HepG2 (cell line): ENCODE measurements around the gene STK11. TPM values are rescaled to one million over a fixed set of nuclear protein-coding genes. Genes with fewer than 3 reads are reported as not detected.

Source experiments
- AFF4 ChIP-seq: sonication (generic); formaldehyde crosslinking; IDR thresholded peaks from 2 replicates; pipeline ENCODE4 v1.4.0; 2020; ENCODE audit warnings: missing genetic modification reagents
- CEBPG ChIP-seq: IDR thresholded peaks from 2 replicates; pipeline ENCODE4 v1.6.1; 2016
- KLF6 ChIP-seq: IDR thresholded peaks from 2 replicates; pipeline ENCODE4 v1.8.0; 2016; ENCODE audit warnings: missing biosample characterization, missing genetic modification reagents
- MIER3 ChIP-seq: IDR thresholded peaks from 2 replicates; pipeline ENCODE4 v1.6.1; 2016; ENCODE audit warnings: missing compliant biosample characterization, borderline replicate concordance
- PBX2 ChIP-seq: IDR thresholded peaks from 2 replicates; pipeline ENCODE4 v1.6.1; 2016; ENCODE audit warnings: control low read depth
- SMC3 ChIP-seq: IDR thresholded peaks from 2 replicates; pipeline ENCODE4 v1.6.1; 2011; ENCODE audit warnings: low read length, improper control_type of control experiment
- SOX13 ChIP-seq, 3 experiments: fragments of 450-650 bp in 1 of 3; sonication (generic) in 1 of 3; formaldehyde crosslinking in 1 of 3; IDR thresholded peaks in 2 of 3; conservative IDR thresholded peaks in 1 of 3; 2 replicates each; pipeline versions ENCODE4 v1.5.0 to v1.6.1; 2016 to 2020; ENCODE audit warnings: antibody characterized with exemption in 1 of 3, mild to moderate bottlenecking in 1 of 3, missing compliant biosample characterization in 1 of 3, missing genetic modification reagents in 1 of 3, moderate library complexity in 1 of 3
- TOPORS ChIP-seq: sonication (generic); formaldehyde crosslinking; IDR thresholded peaks from 2 replicates; pipeline ENCODE4 v1.8.0; 2023; ENCODE audit warnings: mild to moderate bottlenecking, missing genetic modification reagents
- ZC3H4 ChIP-seq: sonication (generic); formaldehyde crosslinking; IDR thresholded peaks from 2 replicates; pipeline ENCODE4 v1.4.0; 2020; ENCODE audit warnings: missing genetic modification reagents, borderline replicate concordance
- ZHX2 ChIP-seq, 2 experiments: sonication (generic) in 1 of 2; formaldehyde crosslinking in 1 of 2; IDR thresholded peaks; 2 replicates each; pipeline versions ENCODE4 v1.6.1 to v1.9.0; 2014 to 2022; ENCODE audit warnings: antibody characterized with exemption in 1 of 2, borderline replicate concordance in 1 of 2, inconsistent platforms in 1 of 2, low read depth in 1 of 2, missing genetic modification reagents in 1 of 2
- ZNF251 ChIP-seq: sonication (generic); formaldehyde crosslinking; IDR thresholded peaks from 2 replicates; pipeline ENCODE4 v1.9.0; 2021; ENCODE audit warnings: mild to moderate bottlenecking, missing genetic modification reagents
- ZNF275 ChIP-seq: sonication (generic); formaldehyde crosslinking; IDR thresholded peaks from 2 replicates; pipeline ENCODE4 v1.8.0; 2022; ENCODE audit warnings: missing genetic modification reagents, mild to moderate bottlenecking, inconsistent platforms, borderline replicate concordance
- ZNF292 ChIP-seq: sonication (generic); formaldehyde crosslinking; IDR thresholded peaks from 2 replicates; pipeline ENCODE4 v1.8.1; 2022; ENCODE audit warnings: mild to moderate bottlenecking, low read depth, missing genetic modification reagents, borderline replicate concordance
- ZNF549 ChIP-seq: sonication (generic); formaldehyde crosslinking; IDR thresholded peaks from 2 replicates; pipeline ENCODE4 v1.5.0; 2020; ENCODE audit warnings: missing genetic modification reagents
- polyA plus RNA-seq, 8 experiments: library from polyadenylated mRNA; depleted of rRNA in 3 of 8; stranded (reverse) in 7 of 8; unstranded in 1 of 8; fragments of >200 nt; fragmentation: Illumina TruSeq in 4 of 8; extraction: Trizol in 4 of 8; gene quantifications; 2 replicates each; pipeline versions ENCODE4 v1.2.1 to v1.2.3, GENCODE V29; 2011 to 2016; ENCODE audit warnings: low read depth in 4 of 8, missing spikeins in 1 of 8, mixed read lengths in 1 of 8; ENCODE audit not compliant: insufficient read depth in 1 of 8
- total RNA-seq, 5 experiments: library from RNA; depleted of rRNA; stranded (reverse); fragments of >200 nt; fragmentation: Illumina TruSeq; extraction: Trizol; gene quantifications; 2 replicates each; pipeline ENCODE4 v1.2.3, GENCODE V29; 2016; ENCODE audit warnings: low read depth in 1 of 5

The STK11 gene
- total and polyA plus RNA-seq, 2 of the 13 experiments (the other 11 are each of a cell fraction or from before 2014, with no cell fraction given), result 27.5 to 43.6 TPM

- no peak for TF ChIP-seq AFF4 (CRISPR knock-in tag)
- TF ChIP-seq SOX13 (IDR thresholded peaks at IDR 0.05), result no peak
- 0 out of 4 replicates have a peak, but pooled peaks of 1 of the 2 experiments have one; percentile 6 for TF ChIP-seq SOX13 (CRISPR knock-in tag; conservative IDR thresholded peaks at IDR 0.05 in 1 of 2, IDR thresholded peaks at IDR 0.05 in 1 of 2)
- no peak for TF ChIP-seq ZNF275
- no peak for TF ChIP-seq ZNF292 (CRISPR knock-in tag)
- TF ChIP-seq ZNF251 (CRISPR knock-in tag), result no peak
- peak; percentile 22; the same call in 1 of the 2 replicates for TF ChIP-seq SMC3
- no peak for TF ChIP-seq KLF6 (CRISPR knock-in tag)
- no peak for TF ChIP-seq ZNF549 (CRISPR knock-in tag)
- TF ChIP-seq ZC3H4 (CRISPR knock-in tag), result no peak
- peak; percentile 92 for TF ChIP-seq ZHX2 (IDR thresholded peaks at IDR 0.05; ENCODE audit: low read depth)
- TF ChIP-seq ZHX2 (CRISPR knock-in tag; IDR thresholded peaks at IDR 0.05; ENCODE audit: borderline replicate concordance), result no peak
- no peak for TF ChIP-seq PBX2 (CRISPR knock-in tag)
- TF ChIP-seq TOPORS (CRISPR knock-in tag), result 0 out of 2 replicates have a peak, but pooled peaks have one; percentile 37
- no peak for TF ChIP-seq CEBPG (CRISPR knock-in tag)
- TF ChIP-seq MIER3 (CRISPR knock-in tag), result no peak
These were observed 34.5 kb downstream of the STK11 start (continued) for GRCh38 chr19:1239796-1240737.
